Right atrium auricular region (tissue), 2 donors: ENCODE results near the gene CEP85. TPM values are rescaled to one million over a fixed set of nuclear protein-coding genes. Genes with fewer than 3 reads are reported as not detected.
"Not testable (repeated sequence)": the region's sequence is repeated elsewhere in the genome, so short reads cannot be mapped to it uniquely, and the experiment has no call there.

Experiments
- DNase-seq: peaks from one replicate; pipeline ENCODE4 v3.0.0-alpha.2; 2019; ENCODE audit warnings: low spot score
- H3K27ac ChIP-seq, 2 donors: fragments of 200-600 bp; sonication (generic); 1 replicate in 1 of 2; 2 replicates in 1 of 2; pipeline ENCODE4 v1.5.1; 2016 to 2019
- H3K27me3 ChIP-seq, 2 donors: fragments of 200-600 bp; sonication (generic); one replicate each; pipeline versions ENCODE4 v1.5.1 to v1.6.0; 2017 to 2019
- H3K36me3 ChIP-seq: fragments of 200-600 bp; sonication (generic); one replicate; pipeline ENCODE4 v1.5.1; 2016
- H3K4me1 ChIP-seq, 2 donors: fragments of 200-600 bp; sonication (generic); one replicate each; pipeline versions ENCODE4 v1.5.1 to v1.6.0; 2017 to 2019
- H3K4me3 ChIP-seq, 2 donors: fragments of 200-600 bp; sonication (generic); 1 replicate in 1 of 2; 2 replicates in 1 of 2; pipeline ENCODE4 v1.5.1; 2017 to 2019; ENCODE audit warnings: mild to moderate bottlenecking in 1 of 2, moderate library complexity in 1 of 2
- H3K9me3 ChIP-seq, 2 donors: fragments of 200-600 bp; sonication (generic); one replicate each; pipeline ENCODE4 v1.5.1; 2019
- total RNA-seq, 2 donors: library from RNA; depleted of rRNA; stranded (reverse); fragments of >200 nt; gene quantifications; one replicate each; pipeline ENCODE4 v1.1.0, GENCODE V29; 2016
- TF ChIP-seq, protein P1 (sequence below), 2 donors: fragments of 200-600 bp; sonication (generic); IDR thresholded peaks; one replicate each; pipeline ENCODE4 v1.5.1; 2019; ENCODE audit warnings: antibody characterized with exemption in 2 of 2

Gene CEP85
- total RNA-seq, 2 donors from 2014 or later = 31.2 to 104 TPM

DNA sequence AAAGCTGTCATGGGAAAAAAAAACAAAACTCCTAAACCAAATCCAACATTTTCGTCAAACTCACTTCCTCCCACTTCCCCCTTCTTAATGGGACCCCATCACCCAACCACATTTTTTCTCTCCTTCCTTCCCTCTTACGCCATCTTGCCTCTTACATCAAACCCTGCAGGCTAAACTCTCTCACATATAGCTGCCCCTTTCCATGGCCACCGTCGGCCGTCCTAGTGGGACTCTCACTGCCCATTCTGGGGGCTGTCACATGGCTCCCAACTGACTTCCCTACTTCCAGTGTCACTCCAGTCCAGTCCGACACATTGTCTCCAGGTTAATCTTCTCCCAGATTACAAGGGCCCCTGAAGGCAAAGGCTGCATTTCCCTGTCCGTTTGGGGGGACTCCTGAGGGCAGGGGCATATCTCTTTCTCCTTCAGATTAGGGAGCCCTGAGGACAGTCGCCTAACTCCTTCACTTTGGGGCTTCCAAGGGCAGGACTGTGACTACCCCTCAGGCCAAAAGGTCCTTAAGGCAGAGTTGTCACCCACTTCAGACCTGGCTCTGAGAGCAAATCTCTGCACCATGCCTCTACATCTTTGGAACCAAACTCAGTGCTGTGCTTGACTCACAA is 71.8 kb downstream of the CEP85 start:
- peak overlapping the region; percentile 72 to 74 for H3K4me3 ChIP-seq
- DNase-seq = no peak
- no peaks in the 10 kb centered on the region for H3K9me3 ChIP-seq
- peak overlapping the region; percentile 49 to 57 for H3K27ac ChIP-seq
- no peaks in the 10 kb centered on the region for H3K36me3 ChIP-seq
- TF ChIP-seq, protein P1, sequence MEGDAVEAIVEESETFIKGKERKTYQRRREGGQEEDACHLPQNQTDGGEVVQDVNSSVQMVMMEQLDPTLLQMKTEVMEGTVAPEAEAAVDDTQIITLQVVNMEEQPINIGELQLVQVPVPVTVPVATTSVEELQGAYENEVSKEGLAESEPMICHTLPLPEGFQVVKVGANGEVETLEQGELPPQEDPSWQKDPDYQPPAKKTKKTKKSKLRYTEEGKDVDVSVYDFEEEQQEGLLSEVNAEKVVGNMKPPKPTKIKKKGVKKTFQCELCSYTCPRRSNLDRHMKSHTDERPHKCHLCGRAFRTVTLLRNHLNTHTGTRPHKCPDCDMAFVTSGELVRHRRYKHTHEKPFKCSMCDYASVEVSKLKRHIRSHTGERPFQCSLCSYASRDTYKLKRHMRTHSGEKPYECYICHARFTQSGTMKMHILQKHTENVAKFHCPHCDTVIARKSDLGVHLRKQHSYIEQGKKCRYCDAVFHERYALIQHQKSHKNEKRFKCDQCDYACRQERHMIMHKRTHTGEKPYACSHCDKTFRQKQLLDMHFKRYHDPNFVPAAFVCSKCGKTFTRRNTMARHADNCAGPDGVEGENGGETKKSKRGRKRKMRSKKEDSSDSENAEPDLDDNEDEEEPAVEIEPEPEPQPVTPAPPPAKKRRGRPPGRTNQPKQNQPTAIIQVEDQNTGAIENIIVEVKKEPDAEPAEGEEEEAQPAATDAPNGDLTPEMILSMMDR (IDR thresholded peaks at IDR 0.05) = no peak
- peaks cover 0 to 15% of the 10 kb centered on the region in 2 donors for H3K4me1 ChIP-seq
- H3K27me3 ChIP-seq = no peaks in the 10 kb centered on the region

DNA sequence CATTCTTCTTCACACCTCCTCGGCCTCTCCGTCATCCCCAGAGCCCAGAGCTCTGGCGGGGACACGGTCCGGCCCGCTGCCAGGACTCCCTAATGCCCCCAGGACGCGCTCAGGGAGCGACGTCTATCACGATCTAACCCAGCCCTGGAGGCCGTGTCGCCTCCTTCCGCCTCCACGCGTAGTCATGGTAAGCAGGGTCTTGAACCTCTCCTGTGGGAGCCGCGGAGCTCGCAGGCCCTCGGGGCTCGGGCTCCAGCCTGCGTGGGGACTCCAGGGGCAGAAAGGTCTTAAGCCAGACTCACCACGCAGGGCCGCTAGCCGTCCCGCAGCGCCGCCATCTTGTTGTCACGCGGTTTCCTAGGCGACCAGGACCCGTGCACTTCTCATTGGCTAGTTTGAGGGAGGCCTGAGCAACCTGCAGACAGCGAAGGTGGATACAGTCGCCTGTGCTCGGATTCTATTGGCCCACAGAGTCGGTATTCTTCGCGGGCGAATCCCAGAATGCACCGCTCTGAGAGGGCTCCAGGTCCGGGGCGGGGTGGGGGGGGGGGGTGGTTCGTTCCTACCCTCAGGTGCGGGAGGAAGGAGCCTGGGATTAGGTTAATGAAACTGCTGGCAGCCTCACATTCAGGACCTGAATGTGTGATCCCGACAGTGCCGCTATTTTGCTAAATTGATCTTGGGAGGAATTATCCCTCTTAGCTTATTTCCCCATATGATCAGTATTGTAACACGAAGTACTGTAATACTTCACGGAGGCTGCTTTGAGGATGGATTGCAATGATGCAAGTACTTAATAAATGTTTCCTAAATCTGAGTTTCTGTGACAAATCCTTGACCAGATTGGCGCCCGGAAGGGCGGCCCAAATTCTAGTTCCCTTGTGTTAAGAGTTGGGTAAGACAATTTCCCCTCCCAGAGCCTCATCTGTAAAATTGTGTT is 72.6 kb downstream of the CEP85 start, which contains the start of gene UBXN11:
Gene UBXN11, minus strand, starts transcription at position 347 of the 940 bp plus-strand sequence. CDS start 3,753 bp downstream, outside the sequence.
- Histone ChIP-seq H3K27me3 (no peaks in the 10 kb centered on the region), H3K36me3 (no peaks in the 10 kb centered on the region), H3K27ac (peak within 1 kb of the TSS; percentile 49 to 57), H3K4me1 (peaks cover 0 to 15% of the 10 kb centered on the region in 2 donors), H3K4me3 (peak within 1 kb of the TSS; percentile 72 to 74), H3K9me3 (no peaks in the 10 kb centered on the region)
- DNase-seq = peak; percentile 94
- TF ChIP-seq, protein P1 (IDR thresholded peaks at IDR 0.05) = no peak

DNA sequence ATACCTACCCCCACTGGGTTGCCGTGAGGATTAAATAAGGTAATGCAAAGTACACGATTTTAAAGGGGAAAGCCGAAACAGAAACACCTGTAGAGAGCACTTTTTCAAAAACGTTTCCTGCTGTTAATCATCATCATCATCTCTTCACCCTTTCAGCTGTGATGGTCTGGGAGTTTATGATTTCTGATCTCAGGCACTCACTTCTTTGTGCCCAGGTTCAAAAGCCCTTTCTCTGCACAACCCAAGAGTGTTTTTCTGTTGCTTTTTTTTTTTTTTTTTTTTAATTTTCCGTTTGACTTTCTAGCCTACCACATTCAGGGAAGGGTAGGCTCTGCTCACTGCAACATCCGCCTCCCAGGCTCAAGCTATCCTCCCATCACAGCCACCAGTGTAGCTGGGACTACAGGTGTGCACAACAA is 73.4 kb downstream of the CEP85 start:
- peak overlapping the region in 1 of 2 donors; percentile 49 for H3K27ac ChIP-seq
- no peaks in the 10 kb centered on the region for H3K27me3 ChIP-seq
- peaks cover 0 to 15% of the 10 kb centered on the region in 2 donors for H3K4me1 ChIP-seq
- TF ChIP-seq, protein P1 (IDR thresholded peaks at IDR 0.05) = no peak
- no peaks in the 10 kb centered on the region for H3K9me3 ChIP-seq
- H3K36me3 ChIP-seq = no peaks in the 10 kb centered on the region
- DNase-seq = no peak
- no peak overlapping the region for H3K4me3 ChIP-seq

DNA sequence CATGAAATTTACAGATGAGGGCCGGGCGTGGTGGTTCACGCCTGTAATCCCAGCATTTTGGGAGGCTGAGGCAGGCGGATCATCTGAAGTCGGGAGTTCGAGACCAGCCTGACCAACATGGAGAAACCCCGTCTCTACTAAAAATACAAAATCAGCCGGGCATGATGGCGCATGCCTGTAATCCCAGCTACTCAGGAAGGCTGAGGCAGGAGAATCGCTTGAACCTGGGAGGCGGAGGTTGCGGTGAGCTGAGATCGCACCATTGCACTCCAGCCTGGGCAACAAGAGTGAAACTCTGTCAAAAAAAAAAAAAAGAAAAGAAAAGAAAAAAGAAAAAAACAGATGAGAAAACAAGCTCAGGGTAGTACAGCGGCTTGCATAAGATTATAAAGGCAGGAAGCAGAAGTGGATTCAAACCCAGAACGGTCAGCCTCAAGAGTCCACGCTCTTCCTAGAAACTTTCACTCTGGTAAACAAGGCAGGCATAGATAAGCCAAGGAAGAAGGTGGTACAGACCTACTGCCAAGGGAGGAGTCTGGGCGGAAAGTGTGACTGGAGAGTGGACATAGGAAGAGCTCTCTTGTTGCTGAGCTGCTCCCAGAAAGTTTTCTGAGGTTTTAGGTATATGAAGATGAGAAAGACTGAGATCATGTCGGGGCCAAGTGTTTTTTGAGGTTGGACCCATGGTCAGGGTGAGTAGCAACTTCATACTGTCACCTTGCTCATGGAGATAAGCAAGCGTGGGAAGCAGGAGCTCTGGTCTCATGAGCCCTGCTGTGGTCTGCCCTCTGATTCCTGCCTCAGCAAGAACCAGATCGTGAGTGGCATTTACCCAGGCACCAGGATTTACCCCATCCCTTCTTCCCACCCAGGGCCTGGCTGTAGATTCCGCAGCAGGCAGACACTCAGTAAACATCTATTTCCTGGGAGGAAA is 74.2 kb downstream of the CEP85 start:
- H3K27ac ChIP-seq, H3K36me3 ChIP-seq, H3K9me3 ChIP-seq, H3K4me3 ChIP-seq, H3K27me3 ChIP-seq, DNase-seq: not testable (repeated sequence)
- peaks cover 0 to 15% of the 10 kb centered on the region in 2 donors for H3K4me1 ChIP-seq

DNA sequence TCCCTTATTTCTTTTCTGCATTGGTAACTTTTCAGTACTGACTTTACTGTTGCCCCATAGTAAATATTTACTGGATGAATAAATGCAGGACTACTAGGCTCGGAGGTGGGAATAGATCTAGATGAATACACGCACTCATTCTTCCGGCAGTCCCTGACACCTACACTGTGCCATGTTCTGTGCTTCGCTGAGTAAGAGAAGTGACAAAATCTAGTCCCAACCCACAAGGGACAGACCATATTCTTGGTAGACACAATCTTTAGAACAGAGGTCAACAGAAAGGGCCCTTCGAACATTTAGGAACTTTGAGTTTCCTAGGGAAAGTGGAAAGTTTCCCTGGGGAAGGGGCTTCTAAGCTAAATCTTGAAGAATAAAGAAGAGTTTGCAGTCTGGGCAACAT is 80.5 kb downstream of the CEP85 start:
- no peak overlapping the region for H3K27ac ChIP-seq

More for the DNA sequence above, 80.5 kb downstream of the CEP85 start:
- TF ChIP-seq, protein P1 (IDR thresholded peaks at IDR 0.05) = no peak
- H3K4me3 ChIP-seq = no peak overlapping the region
- no peaks in the 10 kb centered on the region for H3K27me3 ChIP-seq
- H3K36me3 ChIP-seq = no peaks in the 10 kb centered on the region
- DNase-seq = no peak
- no peaks in the 10 kb centered on the region for H3K4me1 ChIP-seq
- no peaks in the 10 kb centered on the region for H3K9me3 ChIP-seq
